Tibial artery (tissue), 4 donors: ENCODE data around the gene SLC9A4.

Experiments
- DNase-seq, 2 donors: peaks; one replicate each; pipeline ENCODE4 v3.0.0-alpha.2; 2019
- H3K27ac ChIP-seq, 2 donors: fragments of 200-600 bp; sonication (generic) in 1 of 2; 1 replicate in 1 of 2; 2 replicates in 1 of 2; pipeline ENCODE4 v1.5.1; 2018 to 2019; ENCODE audit warnings: mild to moderate bottlenecking in 1 of 2
- H3K27me3 ChIP-seq, 2 donors: fragments of 200-600 bp; sonication (generic) in 1 of 2; one replicate each; pipeline versions ENCODE4 v1.5.1 to v1.6.0; 2016 to 2019
- H3K36me3 ChIP-seq, 3 donors: fragments of 200-600 bp; sonication (generic) in 2 of 3; one replicate each; pipeline ENCODE4 v1.5.1; 2016 to 2019; ENCODE audit warnings: mild to moderate bottlenecking in 2 of 3
- H3K4me1 ChIP-seq, 4 donors: fragments of 200-600 bp; sonication (generic) in 2 of 4; 1 replicate in 3 of 4; 2 replicates in 1 of 4; pipeline ENCODE4 v1.5.1; 2016 to 2019
- H3K4me3 ChIP-seq, 2 donors: fragments of 200-600 bp; sonication (generic) in 1 of 2; 1 replicate in 1 of 2; 2 replicates in 1 of 2; pipeline ENCODE4 v1.5.1; 2018 to 2019; ENCODE audit warnings: mild to moderate bottlenecking in 2 of 2
- H3K9me3 ChIP-seq, 3 donors: fragments of 200-600 bp; sonication (generic) in 1 of 3; one replicate each; pipeline ENCODE4 v1.5.1; 2016 to 2019
- CTCF ChIP-seq, 2 experiments: fragments of 200-600 bp in 1 of 2; fragments of 450-650 bp in 1 of 2; IDR thresholded peaks; one replicate each; pipeline ENCODE4 v1.5.1; 2017 to 2019; ENCODE audit warnings: antibody characterized with exemption in 2 of 2, mild to moderate bottlenecking in 1 of 2, moderate library complexity in 1 of 2
- intact Hi-C: fragments of 100-400 bp; cut with DNase I; formaldehyde crosslinking; loops from one replicate; pipeline ENCODE4 v1.15.0; 2023; ENCODE audit warnings: low total_unique reads

SLC9A4 gene

DNA sequence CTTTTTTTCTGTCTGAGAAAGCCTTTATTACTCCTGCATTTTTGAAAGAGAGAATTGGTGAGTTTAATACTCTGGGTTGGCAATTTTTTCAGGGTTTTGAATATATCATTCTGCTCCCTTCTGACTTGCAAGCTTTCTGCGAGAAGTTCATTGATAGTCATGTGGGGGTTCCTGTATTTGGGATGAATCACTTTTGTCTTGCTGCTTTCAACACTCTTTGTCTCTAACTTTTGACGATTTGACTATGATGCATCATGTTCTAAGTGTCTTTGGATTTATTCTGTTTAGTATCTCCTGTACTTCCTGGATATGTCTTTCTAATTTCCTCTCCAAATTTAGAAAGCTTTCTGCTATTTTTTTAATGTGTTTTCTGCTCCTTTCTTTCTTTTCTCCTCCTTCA lies 105.3 kb downstream of the SLC9A4 start:
- no peak for TF ChIP-seq CTCF (IDR thresholded peaks at IDR 0.05)
- no peak overlapping the region for H3K27ac ChIP-seq
- intact Hi-C loops, result no loop called here
- H3K4me3 ChIP-seq, result no peak overlapping the region
- no peaks in the 10 kb centered on the region for H3K4me1 ChIP-seq
- DNase-seq, result no peak
- H3K36me3 ChIP-seq, result no peaks in the 10 kb centered on the region
- H3K9me3 ChIP-seq, result peaks cover 0 to 8% (median 0%) of the 10 kb centered on the region in 3 donors
- no peaks in the 10 kb centered on the region for H3K27me3 ChIP-seq

DNA sequence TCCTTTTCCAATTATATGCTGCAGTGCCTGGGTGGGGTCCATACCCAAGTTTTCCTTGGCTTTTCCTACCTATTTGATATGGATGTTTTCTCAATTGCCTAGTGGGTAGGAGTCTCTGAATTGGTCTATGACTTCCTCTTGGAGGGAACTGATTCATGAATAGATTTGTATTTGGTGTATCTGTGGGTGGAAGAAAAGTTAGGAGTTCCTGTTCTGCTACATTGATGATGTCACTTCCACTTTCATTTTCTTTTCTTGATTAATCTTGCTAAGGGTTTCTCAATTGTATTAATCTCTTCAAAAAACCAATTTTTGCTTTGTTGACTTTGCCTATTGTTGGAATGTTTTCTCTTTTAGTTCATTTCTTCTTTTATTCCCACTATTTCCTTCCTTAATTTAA lies 108.9 kb downstream of the SLC9A4 start:
- Histone ChIP-seq H3K27me3 (no peaks in the 10 kb centered on the region), H3K9me3 (no peaks in the 10 kb centered on the region), H3K4me3 (no peak overlapping the region), H3K27ac (no peak overlapping the region), H3K4me1 (peaks cover 0 to 9% (median 0%) of the 10 kb centered on the region in 4 donors), H3K36me3 (no peaks in the 10 kb centered on the region)
- no peak for TF ChIP-seq CTCF (IDR thresholded peaks at IDR 0.05)
- intact Hi-C loops, result no loop called here
- no peak for DNase-seq

GRCh38 chr2:102582845-102583244 lies 109.8 kb downstream of the SLC9A4 start:
- no peak overlapping the region for H3K27ac ChIP-seq
- H3K4me1 ChIP-seq, result peaks cover 0 to 9% (median 0%) of the 10 kb centered on the region in 4 donors
- H3K9me3 ChIP-seq, result no peaks in the 10 kb centered on the region
- intact Hi-C loops, result no loop called here
- H3K4me3 ChIP-seq, result no peak overlapping the region
- H3K27me3 ChIP-seq, result no peaks in the 10 kb centered on the region
- TF ChIP-seq CTCF (IDR thresholded peaks at IDR 0.05), result no peak
- no peaks in the 10 kb centered on the region for H3K36me3 ChIP-seq
- no peak for DNase-seq
